Measurements from ENCODE around the gene ISLR.

DNA sequence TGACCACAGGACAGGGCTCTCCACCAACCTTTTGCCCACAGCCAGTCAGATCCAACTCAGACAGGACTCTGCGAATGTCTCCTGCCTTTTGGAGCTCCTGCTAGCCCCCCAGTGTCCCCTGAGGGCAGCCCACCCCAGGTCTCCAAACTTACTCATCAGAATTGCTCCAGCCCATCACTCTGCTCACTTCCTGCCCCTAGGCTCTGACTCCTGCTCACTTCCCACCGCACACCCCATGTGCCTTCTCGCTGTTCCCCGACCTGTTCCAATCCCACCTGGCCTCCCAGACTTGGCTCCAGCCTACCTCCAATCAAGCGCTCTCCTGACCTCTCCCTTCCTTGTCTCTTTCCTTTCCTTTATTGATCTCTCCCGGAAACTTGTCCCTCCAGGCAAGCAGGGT lies 35.0 kb downstream of the ISLR start:
- no peak for TF ChIP-seq GABPA (IDR thresholded peaks at IDR 0.05; ENCODE audit: borderline replicate concordance, insufficient read depth, low read length)
- no peak for TF ChIP-seq EZH2 (IDR thresholded peaks at IDR 0.05; ENCODE audit: low read depth, low read length, severe bottlenecking)

All from H1 (cell line).